A673 (cell line): ENCODE data around the gene VEGFB.

Experiments used
- EZH2 ChIP-seq: fragments of 200-600 bp; sonication (generic); IDR thresholded peaks from 2 replicates; pipeline ENCODE4 v1.6.1; 2017; ENCODE audit warnings: borderline replicate concordance, low read depth, mild to moderate bottlenecking, mixed read lengths, antibody characterized with exemption, low read length; ENCODE audit not compliant: poor library complexity, severe bottlenecking
- TF ChIP-seq, protein P1 (sequence below): fragments of 300-800, 200-600 bp; sonication (generic); conservative IDR thresholded peaks from 2 replicates; pipeline ENCODE4 v1.5.1; 2017; ENCODE audit warnings: low read depth, mild to moderate bottlenecking, antibody characterized with exemption, low read length, moderate library complexity, mixed read lengths

DNA sequence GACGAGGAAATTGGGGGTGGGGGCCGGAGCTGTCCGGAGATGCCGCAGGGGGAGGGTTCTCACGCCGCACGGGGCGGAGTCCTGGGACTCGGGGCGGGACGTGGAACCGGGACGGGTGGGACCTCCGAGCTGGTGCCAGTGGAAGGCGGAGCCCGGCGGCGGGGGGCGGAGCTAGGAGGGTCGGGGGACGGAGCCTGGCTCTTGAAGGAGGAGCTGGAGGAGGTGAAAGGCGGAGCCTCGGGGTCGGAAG is 6.8 kb downstream of the VEGFB start:
- TF ChIP-seq, protein P1, sequence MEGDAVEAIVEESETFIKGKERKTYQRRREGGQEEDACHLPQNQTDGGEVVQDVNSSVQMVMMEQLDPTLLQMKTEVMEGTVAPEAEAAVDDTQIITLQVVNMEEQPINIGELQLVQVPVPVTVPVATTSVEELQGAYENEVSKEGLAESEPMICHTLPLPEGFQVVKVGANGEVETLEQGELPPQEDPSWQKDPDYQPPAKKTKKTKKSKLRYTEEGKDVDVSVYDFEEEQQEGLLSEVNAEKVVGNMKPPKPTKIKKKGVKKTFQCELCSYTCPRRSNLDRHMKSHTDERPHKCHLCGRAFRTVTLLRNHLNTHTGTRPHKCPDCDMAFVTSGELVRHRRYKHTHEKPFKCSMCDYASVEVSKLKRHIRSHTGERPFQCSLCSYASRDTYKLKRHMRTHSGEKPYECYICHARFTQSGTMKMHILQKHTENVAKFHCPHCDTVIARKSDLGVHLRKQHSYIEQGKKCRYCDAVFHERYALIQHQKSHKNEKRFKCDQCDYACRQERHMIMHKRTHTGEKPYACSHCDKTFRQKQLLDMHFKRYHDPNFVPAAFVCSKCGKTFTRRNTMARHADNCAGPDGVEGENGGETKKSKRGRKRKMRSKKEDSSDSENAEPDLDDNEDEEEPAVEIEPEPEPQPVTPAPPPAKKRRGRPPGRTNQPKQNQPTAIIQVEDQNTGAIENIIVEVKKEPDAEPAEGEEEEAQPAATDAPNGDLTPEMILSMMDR = no peak
- TF ChIP-seq EZH2 = no peak
